NCI-H1105 treated with DMSO at 0.1 percent for 48 hours (cell line): ENCODE data around the gene CTNNA1.
"Not testable (repeated sequence)": the region's sequence is repeated elsewhere in the genome, so short reads cannot be mapped to it uniquely, and the experiment has no call there.

ENCODE experiments used
- DNase-seq: peaks from one replicate; lab custom pipeline; 2025; lab: John Stamatoyannopoulos, UW

CTNNA1 gene

GRCh38 chr5:138898742-138899141, 145.5 kb downstream of the CTNNA1 start:
- DNase-seq, result no peak

GRCh38 chr5:138900281-138900965, 147.2 kb downstream of the CTNNA1 start:
- no peak for DNase-seq

GRCh38 chr5:138901716-138902115, 148.5 kb downstream of the CTNNA1 start:
- no peak for DNase-seq

GRCh38 chr5:138903130-138903775, 150.0 kb downstream of the CTNNA1 start:
- no peak for DNase-seq

GRCh38 chr5:138905541-138905940, 152.3 kb downstream of the CTNNA1 start:
- DNase-seq, result no peak

- no peak for DNase-seq
These were observed 156.5 kb downstream of the CTNNA1 start for GRCh38 chr5:138909734-138910133.

- no peak for DNase-seq
These were observed 157.4 kb downstream of the CTNNA1 start for GRCh38 chr5:138910546-138911185.

- no peak for DNase-seq
These were observed 158.2 kb downstream of the CTNNA1 start for GRCh38 chr5:138911441-138911840.

- DNase-seq, result no peak
These were observed 158.9 kb downstream of the CTNNA1 start for GRCh38 chr5:138912093-138912492.

GRCh38 chr5:138913773-138914172, 160.5 kb downstream of the CTNNA1 start:
- DNase-seq, result no peak

GRCh38 chr5:138914338-138914737, 161.1 kb downstream of the CTNNA1 start:
- DNase-seq, result no peak

- DNase-seq, result no peak
These were observed 165.5 kb downstream of the CTNNA1 start for GRCh38 chr5:138918686-138919085.

- no peak for DNase-seq
These were observed 167.0 kb downstream of the CTNNA1 start for GRCh38 chr5:138920181-138920580.

- DNase-seq, result not testable (repeated sequence)
These were observed 168.1 kb downstream of the CTNNA1 start for GRCh38 chr5:138921362-138921761.

- DNase-seq, result no peak
These were observed 169.3 kb downstream of the CTNNA1 start for GRCh38 chr5:138922494-138922893.

- DNase-seq, result no peak
These were observed 171.9 kb downstream of the CTNNA1 start for GRCh38 chr5:138925090-138925635.

GRCh38 chr5:138926257-138926656, 173.0 kb downstream of the CTNNA1 start:
- DNase-seq, result no peak

GRCh38 chr5:138926688-138927448, 173.6 kb downstream of the CTNNA1 start:
- no peak for DNase-seq

GRCh38 chr5:138927544-138927943, 174.3 kb downstream of the CTNNA1 start:
- no peak for DNase-seq

- no peak for DNase-seq
These were observed 174.8 kb downstream of the CTNNA1 start for GRCh38 chr5:138927979-138928378.

GRCh38 chr5:138929571-138929955, 176.3 kb downstream of the CTNNA1 start:
- DNase-seq, result no peak

- no peak for DNase-seq
These were observed 177.3 kb downstream of the CTNNA1 start for GRCh38 chr5:138930371-138931097.
